HEK293T (cell line): ENCODE data around the gene ZKSCAN8.

Source experiments
- ARNT ChIP-seq: fragments of 450-650 bp; IDR thresholded peaks from 2 replicates; pipeline ENCODE4 v1.6.1; 2017; ENCODE audit warnings: mild to moderate bottlenecking
- CTBP1 ChIP-seq: fragments of 450-650 bp; IDR thresholded peaks from 2 replicates; pipeline ENCODE4 v1.6.1; 2016; ENCODE audit warnings: borderline replicate concordance
- ELF4 ChIP-seq: fragments of 450-650 bp; IDR thresholded peaks from 2 replicates; pipeline ENCODE4 v1.6.1; 2017; ENCODE audit warnings: antibody characterized with exemption
- FOXA1 ChIP-seq: fragments of 450-650 bp; IDR thresholded peaks from 2 replicates; pipeline ENCODE4 v1.6.1; 2016; ENCODE audit warnings: mild to moderate bottlenecking
- FOXK2 ChIP-seq: fragments of 450-650 bp; IDR thresholded peaks from 2 replicates; pipeline ENCODE4 v1.6.1; 2016; ENCODE audit warnings: mild to moderate bottlenecking
- FOXM1 ChIP-seq: fragments of 450-650 bp; IDR thresholded peaks from 2 replicates; pipeline ENCODE4 v1.6.1; 2017; ENCODE audit warnings: mild to moderate bottlenecking, borderline replicate concordance
- HDGF ChIP-seq: fragments of 450-650 bp; IDR thresholded peaks from 2 replicates; pipeline ENCODE4 v1.6.1; 2017; ENCODE audit warnings: antibody characterized with exemption, borderline replicate concordance
- LEF1 ChIP-seq: fragments of 450-650 bp; IDR thresholded peaks from 2 replicates; pipeline ENCODE4 v1.6.1; 2017; ENCODE audit warnings: mild to moderate bottlenecking, borderline replicate concordance
- NFRKB ChIP-seq: fragments of 450-650 bp; IDR thresholded peaks from 2 replicates; pipeline ENCODE4 v1.6.1; 2016; ENCODE audit warnings: mild to moderate bottlenecking, moderate library complexity
- SP1 ChIP-seq: fragments of 450-650 bp; IDR thresholded peaks from 2 replicates; pipeline ENCODE4 v1.6.1; 2017
- SUZ12 ChIP-seq: fragments of 450-650 bp; IDR thresholded peaks from 2 replicates; pipeline ENCODE4 v1.6.1; 2016; ENCODE audit warnings: mild to moderate bottlenecking
- ZNF384 ChIP-seq: fragments of 450-650 bp; IDR thresholded peaks from 2 replicates; pipeline ENCODE4 v1.6.1; 2016
- TF ChIP-seq, protein P1 (sequence below): fragments of 450-650 bp; IDR thresholded peaks from 2 replicates; pipeline ENCODE4 v1.6.1; 2016

DNA sequence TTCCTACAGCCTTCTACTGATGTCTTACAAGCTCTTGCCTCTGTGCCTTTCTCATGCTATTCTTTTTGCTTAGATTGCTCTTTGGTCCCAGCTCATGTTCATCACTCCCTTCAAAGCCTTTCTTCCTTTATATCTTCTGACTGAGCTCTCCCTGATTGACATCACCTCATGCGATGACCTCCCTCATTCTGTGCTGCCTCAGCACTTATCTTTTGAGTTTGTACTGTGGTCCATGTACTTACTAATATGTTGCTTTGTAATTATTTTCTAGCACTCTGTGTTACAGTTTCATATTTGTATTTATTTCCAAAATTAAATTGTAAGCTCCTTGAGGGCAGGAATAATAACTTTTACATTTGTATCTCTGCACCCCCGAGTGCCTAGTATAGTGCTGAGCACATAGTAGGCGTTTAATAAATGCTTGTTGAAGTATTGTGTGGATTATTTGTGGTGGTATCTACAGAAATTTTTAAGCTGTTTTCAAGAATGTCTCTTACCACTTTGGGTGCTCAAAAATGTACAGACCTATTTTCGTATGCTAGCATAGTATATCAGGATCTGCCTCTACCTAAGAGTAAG, 17.4 kb downstream of the ZKSCAN8 start:
- TF ChIP-seq HDGF, result no peak
- TF ChIP-seq SP1, result no peak
- no peak for TF ChIP-seq ARNT
- no peak for TF ChIP-seq NFRKB
- TF ChIP-seq ELF4, result no peak
- TF ChIP-seq SUZ12, result no peak
- TF ChIP-seq FOXK2, result no peak
- TF ChIP-seq CTBP1, result no peak
- TF ChIP-seq LEF1, result no peak
- TF ChIP-seq FOXM1, result no peak
- TF ChIP-seq FOXA1, result no peak
- TF ChIP-seq, protein P1, sequence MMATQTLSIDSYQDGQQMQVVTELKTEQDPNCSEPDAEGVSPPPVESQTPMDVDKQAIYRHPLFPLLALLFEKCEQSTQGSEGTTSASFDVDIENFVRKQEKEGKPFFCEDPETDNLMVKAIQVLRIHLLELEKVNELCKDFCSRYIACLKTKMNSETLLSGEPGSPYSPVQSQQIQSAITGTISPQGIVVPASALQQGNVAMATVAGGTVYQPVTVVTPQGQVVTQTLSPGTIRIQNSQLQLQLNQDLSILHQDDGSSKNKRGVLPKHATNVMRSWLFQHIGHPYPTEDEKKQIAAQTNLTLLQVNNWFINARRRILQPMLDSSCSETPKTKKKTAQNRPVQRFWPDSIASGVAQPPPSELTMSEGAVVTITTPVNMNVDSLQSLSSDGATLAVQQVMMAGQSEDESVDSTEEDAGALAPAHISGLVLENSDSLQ, result no peak
- no peak for TF ChIP-seq ZNF384
